HCT116 (cell line): ENCODE results near the gene SPATA22.

Source experiments
- CEBPB ChIP-seq: IDR thresholded peaks from 2 replicates; pipeline ENCODE4 v1.6.1; 2012; ENCODE audit warnings: low read depth
- EZH2 ChIP-seq: fragments of 200-600 bp; sonication (generic); IDR thresholded peaks from 2 replicates; pipeline ENCODE4 v1.6.1; 2017; ENCODE audit warnings: antibody characterized with exemption, mixed run types
- JUND ChIP-seq: IDR thresholded peaks from 2 replicates; pipeline ENCODE4 v1.6.1; 2012
- POLR2A ChIP-seq: IDR thresholded peaks from 2 replicates; pipeline ENCODE4 v1.7.0; 2011; ENCODE audit warnings: borderline replicate concordance; ENCODE audit not compliant: insufficient read depth, insufficient read length; ENCODE audit errors: extremely low read depth
- POLR2AphosphoS5 ChIP-seq: IDR thresholded peaks from 2 replicates; pipeline ENCODE4 v1.6.1; 2011; ENCODE audit warnings: mild to moderate bottlenecking, low read depth, low read length, moderate library complexity
- RAD21 ChIP-seq: IDR thresholded peaks from 2 replicates; pipeline ENCODE4 v1.6.1; 2012; ENCODE audit warnings: low read depth, mild to moderate bottlenecking
- TF ChIP-seq, protein P1 (sequence below), 3 experiments: fragments of 200-600 bp in 1 of 3; sonication (generic) in 1 of 3; IDR thresholded peaks in 2 of 3; conservative IDR thresholded peaks in 1 of 3; 2 replicates each; pipeline ENCODE4 v1.5.1; 2012 to 2017; ENCODE audit warnings: low read depth in 2 of 3, low read length in 2 of 3, antibody characterized with exemption in 1 of 3, borderline replicate concordance in 1 of 3, control low read depth in 1 of 3, mild to moderate bottlenecking in 1 of 3, mixed read lengths in 1 of 3, mixed run types in 1 of 3, moderate library complexity in 1 of 3; ENCODE audit not compliant: insufficient read depth in 1 of 3
- TF ChIP-seq, protein P2 (sequence below): IDR thresholded peaks from 2 replicates; pipeline ENCODE4 v1.6.1; 2011; ENCODE audit warnings: mild to moderate bottlenecking, low read length, moderate library complexity; ENCODE audit not compliant: insufficient replicate concordance; ENCODE audit errors: extremely low read depth

- TF ChIP-seq CEBPB, result no peak
- TF ChIP-seq, protein P1, sequence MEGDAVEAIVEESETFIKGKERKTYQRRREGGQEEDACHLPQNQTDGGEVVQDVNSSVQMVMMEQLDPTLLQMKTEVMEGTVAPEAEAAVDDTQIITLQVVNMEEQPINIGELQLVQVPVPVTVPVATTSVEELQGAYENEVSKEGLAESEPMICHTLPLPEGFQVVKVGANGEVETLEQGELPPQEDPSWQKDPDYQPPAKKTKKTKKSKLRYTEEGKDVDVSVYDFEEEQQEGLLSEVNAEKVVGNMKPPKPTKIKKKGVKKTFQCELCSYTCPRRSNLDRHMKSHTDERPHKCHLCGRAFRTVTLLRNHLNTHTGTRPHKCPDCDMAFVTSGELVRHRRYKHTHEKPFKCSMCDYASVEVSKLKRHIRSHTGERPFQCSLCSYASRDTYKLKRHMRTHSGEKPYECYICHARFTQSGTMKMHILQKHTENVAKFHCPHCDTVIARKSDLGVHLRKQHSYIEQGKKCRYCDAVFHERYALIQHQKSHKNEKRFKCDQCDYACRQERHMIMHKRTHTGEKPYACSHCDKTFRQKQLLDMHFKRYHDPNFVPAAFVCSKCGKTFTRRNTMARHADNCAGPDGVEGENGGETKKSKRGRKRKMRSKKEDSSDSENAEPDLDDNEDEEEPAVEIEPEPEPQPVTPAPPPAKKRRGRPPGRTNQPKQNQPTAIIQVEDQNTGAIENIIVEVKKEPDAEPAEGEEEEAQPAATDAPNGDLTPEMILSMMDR (IDR thresholded peaks at IDR 0.05 in 2 of 3, conservative IDR thresholded peaks at IDR 0.05 in 1 of 3; ENCODE audit: borderline replicate concordance in 1 of 3, insufficient read depth in 1 of 3, low read depth in 2 of 3, low read length in 2 of 3), result no peak
- no peak for TF ChIP-seq EZH2
- TF ChIP-seq POLR2A, result no peak
- TF ChIP-seq JUND, result no peak
- TF ChIP-seq, protein P2, sequence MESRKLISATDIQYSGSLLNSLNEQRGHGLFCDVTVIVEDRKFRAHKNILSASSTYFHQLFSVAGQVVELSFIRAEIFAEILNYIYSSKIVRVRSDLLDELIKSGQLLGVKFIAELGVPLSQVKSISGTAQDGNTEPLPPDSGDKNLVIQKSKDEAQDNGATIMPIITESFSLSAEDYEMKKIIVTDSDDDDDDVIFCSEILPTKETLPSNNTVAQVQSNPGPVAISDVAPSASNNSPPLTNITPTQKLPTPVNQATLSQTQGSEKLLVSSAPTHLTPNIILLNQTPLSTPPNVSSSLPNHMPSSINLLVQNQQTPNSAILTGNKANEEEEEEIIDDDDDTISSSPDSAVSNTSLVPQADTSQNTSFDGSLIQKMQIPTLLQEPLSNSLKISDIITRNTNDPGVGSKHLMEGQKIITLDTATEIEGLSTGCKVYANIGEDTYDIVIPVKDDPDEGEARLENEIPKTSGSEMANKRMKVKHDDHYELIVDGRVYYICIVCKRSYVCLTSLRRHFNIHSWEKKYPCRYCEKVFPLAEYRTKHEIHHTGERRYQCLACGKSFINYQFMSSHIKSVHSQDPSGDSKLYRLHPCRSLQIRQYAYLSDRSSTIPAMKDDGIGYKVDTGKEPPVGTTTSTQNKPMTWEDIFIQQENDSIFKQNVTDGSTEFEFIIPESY, result no peak
- no peak for TF ChIP-seq RAD21
- no peak for TF ChIP-seq POLR2AphosphoS5
These were observed 69.8 kb downstream of the SPATA22 start for GRCh38 chr17:3401786-3402185.
